Loucy (cell line): Measurements from ENCODE around the gene PDS5B.

Source experiments
- H2AFZ ChIP-seq: fragments of 200-600 bp; sonication (generic); 2 replicates; pipeline ENCODE4 v1.6.0; 2016; ENCODE audit warnings: antibody characterized with exemption, mild to moderate bottlenecking, low read length, moderate library complexity
- H3F3A ChIP-seq: fragments of 200-600 bp; 2 replicates; pipeline ENCODE4 v1.6.0; 2016; ENCODE audit warnings: antibody characterized with exemption, low read depth, mild to moderate bottlenecking
- H3K27me3 ChIP-seq: fragments of 200-600 bp; sonication (generic); 2 replicates; pipeline ENCODE4 v1.6.1; 2014; ENCODE audit warnings: low read length, mild to moderate bottlenecking; ENCODE audit not compliant: insufficient read depth, poor library complexity, severe bottlenecking
- H3K36me3 ChIP-seq: fragments of 200-600 bp; sonication (generic); 2 replicates; pipeline ENCODE4 v1.6.1; 2016; ENCODE audit warnings: low read length; ENCODE audit not compliant: insufficient read depth
- H3K4me1 ChIP-seq: fragments of 200-600 bp; sonication (generic); 2 replicates; pipeline ENCODE4 v1.5.1; 2014; ENCODE audit warnings: low read length, mild to moderate bottlenecking; ENCODE audit not compliant: insufficient read depth, poor library complexity, severe bottlenecking
- H3K4me2 ChIP-seq: fragments of 200-600 bp; sonication (generic); 2 replicates; pipeline ENCODE4 v1.6.0; 2014; ENCODE audit warnings: antibody characterized with exemption, low read length, low read depth, mild to moderate bottlenecking; ENCODE audit not compliant: poor library complexity, severe bottlenecking
- H3K4me3 ChIP-seq: fragments of 200-600 bp; sonication (generic); 2 replicates; pipeline ENCODE4 v1.5.1; 2014; ENCODE audit warnings: low read length, mild to moderate bottlenecking, mixed read lengths; ENCODE audit not compliant: poor library complexity, severe bottlenecking
- H3K79me2 ChIP-seq: fragments of 200-600 bp; sonication (generic); 2 replicates; pipeline ENCODE4 v1.6.1; 2014; ENCODE audit warnings: low read length; ENCODE audit not compliant: insufficient read depth
- H3K9ac ChIP-seq: fragments of 200-600 bp; sonication (generic); 2 replicates; pipeline ENCODE4 v1.6.0; 2014; ENCODE audit warnings: mild to moderate bottlenecking, low read depth, low read length, moderate library complexity; ENCODE audit not compliant: poor library complexity, severe bottlenecking
- H3K9me2 ChIP-seq: fragments of 200-600 bp; sonication (generic); replicated peaks from 2 replicates; pipeline ENCODE4 v1.6.1; 2016; ENCODE audit warnings: low read depth, low read length, mixed read lengths
- H3K9me3 ChIP-seq: fragments of 200-600 bp; sonication (generic); 2 replicates; pipeline ENCODE4 v1.6.1; 2014; ENCODE audit warnings: mild to moderate bottlenecking, antibody characterized with exemption, low read length, low read depth; ENCODE audit not compliant: insufficient read depth
- H4K20me1 ChIP-seq: fragments of 200-600 bp; sonication (generic); 2 replicates; pipeline ENCODE4 v1.6.0; 2014; ENCODE audit warnings: antibody characterized with exemption, low read length, mild to moderate bottlenecking; ENCODE audit not compliant: insufficient read depth, poor library complexity, severe bottlenecking
- CTCF ChIP-seq: fragments of 200-600 bp; sonication (generic); conservative IDR thresholded peaks from 2 replicates; pipeline ENCODE4 v1.5.1; 2014; ENCODE audit warnings: mild to moderate bottlenecking, antibody characterized with exemption, low read length
- EZH2phosphoT487 ChIP-seq: fragments of 200-600 bp; IDR thresholded peaks from 2 replicates; pipeline ENCODE4 v1.6.1; 2018; ENCODE audit warnings: antibody characterized with exemption, mild to moderate bottlenecking, moderate library complexity, borderline replicate concordance

The PDS5B gene

DNA sequence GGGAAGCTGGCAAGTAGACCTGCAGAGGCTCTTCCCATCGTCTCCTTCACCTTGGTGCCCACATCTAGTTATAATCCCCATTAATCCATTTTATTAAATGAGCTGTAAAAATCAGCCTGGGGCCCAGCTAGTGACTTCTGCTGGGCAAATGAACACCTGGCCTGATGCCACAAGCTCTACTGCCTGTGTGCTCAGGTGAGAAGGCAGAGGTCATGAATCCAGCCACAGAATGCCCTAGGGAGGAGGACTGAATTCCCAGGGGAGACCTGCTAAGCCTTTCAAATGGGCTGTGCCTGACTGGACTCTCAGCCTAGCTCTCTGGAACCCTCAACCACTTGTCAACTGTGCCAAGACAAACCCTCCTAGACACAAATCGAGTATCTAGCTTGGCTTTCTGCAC lies 74.0 kb downstream of the PDS5B start:
- Histone ChIP-seq H3F3A (no peaks in the 10 kb centered on the region), H4K20me1 (peaks cover 3% of the 10 kb centered on the region), H3K27me3 (no peaks in the 10 kb centered on the region), H3K4me3 (no peak overlapping the region), H2AFZ (no peak overlapping the region), H3K79me2 (peaks cover 38% of the 10 kb centered on the region), H3K4me2 (no peak overlapping the region), H3K9me3 (peaks cover 13% of the 10 kb centered on the region; the same call in 1 of the 2 replicates), H3K36me3 (peaks cover 41% of the 10 kb centered on the region), H3K9me2 (no peaks in the 10 kb centered on the region), H3K4me1 (no peaks in the 10 kb centered on the region), H3K9ac (no peak overlapping the region)
- TF ChIP-seq CTCF (no peak), EZH2phosphoT487 (no peak)

GRCh38 chr13:32661685-32662084 lies 75.4 kb downstream of the PDS5B start:
- Histone ChIP-seq H3K79me2 (peaks cover 23% of the 10 kb centered on the region), H3K4me1 (no peaks in the 10 kb centered on the region), H3K4me3 (no peak overlapping the region), H3K9me2 (no peaks in the 10 kb centered on the region), H2AFZ (no peak overlapping the region), H3K36me3 (peaks cover 41% of the 10 kb centered on the region), H3F3A (no peaks in the 10 kb centered on the region), H3K4me2 (no peak overlapping the region), H4K20me1 (peaks cover 3% of the 10 kb centered on the region), H3K27me3 (no peaks in the 10 kb centered on the region), H3K9ac (no peak overlapping the region), H3K9me3 (0 out of 2 replicates have a peak, but pooled peaks cover 3% of the 10 kb centered on the region)
- TF ChIP-seq CTCF (no peak), EZH2phosphoT487 (no peak)

DNA sequence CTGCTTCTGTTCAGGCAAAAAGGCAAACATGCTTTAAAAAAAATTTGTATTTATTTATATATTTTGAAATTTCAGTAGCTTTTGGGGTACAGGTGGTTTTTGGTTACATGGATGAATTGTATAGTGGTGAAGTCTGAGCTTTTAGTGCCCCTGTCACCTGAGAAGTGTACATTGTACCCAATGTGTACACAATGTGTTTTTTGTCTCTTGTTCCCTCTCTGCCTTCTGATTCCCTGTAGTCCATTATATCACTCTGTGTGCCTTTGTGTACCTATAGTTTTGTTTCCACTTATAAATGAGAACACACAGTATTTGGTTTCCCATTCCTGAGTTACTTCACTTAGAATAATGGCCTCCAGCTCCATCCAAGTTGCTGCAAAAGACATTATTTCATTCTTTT lies 77.4 kb downstream of the PDS5B start:
- no peaks in the 10 kb centered on the region for H3K27me3 ChIP-seq
- H3K36me3 ChIP-seq, result peaks cover 37% of the 10 kb centered on the region; the same call in 1 of the 2 replicates
- no peaks in the 10 kb centered on the region for H4K20me1 ChIP-seq
- no peak for TF ChIP-seq EZH2phosphoT487
- TF ChIP-seq CTCF, result no peak
- H3K9me2 ChIP-seq, result no peaks in the 10 kb centered on the region
- no peaks in the 10 kb centered on the region for H3K4me1 ChIP-seq
- H3F3A ChIP-seq, result no peaks in the 10 kb centered on the region
- H2AFZ ChIP-seq, result no peak overlapping the region
- H3K9ac ChIP-seq, result no peak overlapping the region
- no peak overlapping the region for H3K4me2 ChIP-seq
- H3K4me3 ChIP-seq, result no peak overlapping the region
- no peaks in the 10 kb centered on the region for H3K9me3 ChIP-seq
- H3K79me2 ChIP-seq, result peaks cover 4% of the 10 kb centered on the region; the same call in 1 of the 2 replicates
